ENCODE measurements around the gene TBXAS1. TPM values are rescaled to one million over a fixed set of nuclear protein-coding genes. Genes with fewer than 3 reads are reported as not detected.
"Not testable (repeated sequence)": the region's sequence is repeated elsewhere in the genome, so short reads cannot be mapped to it uniquely, and the experiment has no call there.

The TBXAS1 gene
- total and polyA plus RNA-seq, 11 donors, result 2.0 to 32.0 (median 4.7) TPM

DNA sequence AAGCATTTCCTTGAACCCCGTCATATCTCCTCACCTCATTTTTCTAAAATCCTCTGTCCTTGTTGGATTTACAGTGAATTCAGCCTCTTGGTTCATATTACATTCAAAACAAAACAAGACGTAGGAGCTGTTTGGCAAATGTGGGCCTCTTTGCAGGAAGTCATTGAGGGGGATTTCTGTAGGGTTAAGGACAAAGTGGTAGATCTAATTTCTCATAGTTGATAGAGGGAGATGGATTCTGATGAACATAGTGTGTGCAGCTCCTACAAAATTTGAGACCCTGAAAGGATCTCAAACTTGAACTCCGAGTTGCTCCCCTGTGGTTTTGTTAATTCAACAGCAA lies 682 bp downstream of the TBXAS1 start:
- TF ChIP-seq, protein P1, sequence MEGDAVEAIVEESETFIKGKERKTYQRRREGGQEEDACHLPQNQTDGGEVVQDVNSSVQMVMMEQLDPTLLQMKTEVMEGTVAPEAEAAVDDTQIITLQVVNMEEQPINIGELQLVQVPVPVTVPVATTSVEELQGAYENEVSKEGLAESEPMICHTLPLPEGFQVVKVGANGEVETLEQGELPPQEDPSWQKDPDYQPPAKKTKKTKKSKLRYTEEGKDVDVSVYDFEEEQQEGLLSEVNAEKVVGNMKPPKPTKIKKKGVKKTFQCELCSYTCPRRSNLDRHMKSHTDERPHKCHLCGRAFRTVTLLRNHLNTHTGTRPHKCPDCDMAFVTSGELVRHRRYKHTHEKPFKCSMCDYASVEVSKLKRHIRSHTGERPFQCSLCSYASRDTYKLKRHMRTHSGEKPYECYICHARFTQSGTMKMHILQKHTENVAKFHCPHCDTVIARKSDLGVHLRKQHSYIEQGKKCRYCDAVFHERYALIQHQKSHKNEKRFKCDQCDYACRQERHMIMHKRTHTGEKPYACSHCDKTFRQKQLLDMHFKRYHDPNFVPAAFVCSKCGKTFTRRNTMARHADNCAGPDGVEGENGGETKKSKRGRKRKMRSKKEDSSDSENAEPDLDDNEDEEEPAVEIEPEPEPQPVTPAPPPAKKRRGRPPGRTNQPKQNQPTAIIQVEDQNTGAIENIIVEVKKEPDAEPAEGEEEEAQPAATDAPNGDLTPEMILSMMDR (IDR thresholded peaks at IDR 0.05), result no peak
- TF ChIP-seq POLR2A (IDR thresholded peaks at IDR 0.05), result no peak
- Histone ChIP-seq H3K27me3 (peaks cover 0 to 5% (median 0%) of the 10 kb centered on the region in 9 donors), H3K4me1 (peaks cover 0 to 17% (median 0%) of the 10 kb centered on the region in 12 donors), H3K9me3 (peaks cover 0 to 11% (median 0%) of the 10 kb centered on the region in 12 donors), H3K4me3 (peak overlapping the region in 8 of 12 donors; percentile 7 to 64 (median 30)), H3K36me3 (no peaks in the 10 kb centered on the region), H3K27ac (peak overlapping the region in 3 of 12 donors; percentile 9 to 90 (median 24))
- 66 to 76% (median 70%) methylated on average over 3 of the region's 3 CpGs for WGBS, 4 donors
- DNase-seq, result no peak
- no peak for ATAC-seq
- intact Hi-C loops (cut with DNase I), result no loop called here

GRCh38 chr7:139830292-139830691 lies 1.2 kb downstream of the TBXAS1 start:
- intact Hi-C loops (cut with DNase I), result no loop called here
- ATAC-seq, result no peak
- no peak for DNase-seq
- Histone ChIP-seq H3K4me1 (peaks cover 0 to 17% (median 0%) of the 10 kb centered on the region in 12 donors), H3K27ac (peak overlapping the region in 1 of 12 donors; percentile 90), H3K36me3 (no peaks in the 10 kb centered on the region), H3K4me3 (peak overlapping the region in 7 of 12 donors; percentile 19 to 64 (median 32)), H3K9me3 (peaks cover 0 to 12% (median 0%) of the 10 kb centered on the region in 12 donors), H3K27me3 (peaks cover 0 to 5% (median 0%) of the 10 kb centered on the region in 9 donors)
- WGBS, 4 donors, result 81 to 88% (median 84%) methylated on average over 4 of the region's 4 CpGs
- TF ChIP-seq POLR2A (IDR thresholded peaks at IDR 0.05), result no peak
- TF ChIP-seq, protein P1 (IDR thresholded peaks at IDR 0.05), result no peak

- Histone ChIP-seq H3K4me3 (peak overlapping the region in 7 of 12 donors; percentile 9 to 64 (median 32)), H3K27me3 (peaks cover 0 to 5% (median 0%) of the 10 kb centered on the region in 9 donors), H3K27ac (peak overlapping the region in 1 of 12 donors; percentile 90), H3K36me3 (no peaks in the 10 kb centered on the region), H3K9me3 (peaks cover 0 to 16% (median 0%) of the 10 kb centered on the region in 12 donors), H3K4me1 (peaks cover 0 to 17% (median 0%) of the 10 kb centered on the region in 12 donors)
- no peak for ATAC-seq
- no peak for TF ChIP-seq POLR2A (IDR thresholded peaks at IDR 0.05)
- 82 to 94% (median 93%) methylated on average over 3 of the region's 3 CpGs for WGBS, 4 donors
- no peak for DNase-seq
- intact Hi-C loops (cut with DNase I), result no loop called here
Observed at GRCh38 chr7:139830782-139831501, 1.9 kb downstream of the TBXAS1 start.

DNA sequence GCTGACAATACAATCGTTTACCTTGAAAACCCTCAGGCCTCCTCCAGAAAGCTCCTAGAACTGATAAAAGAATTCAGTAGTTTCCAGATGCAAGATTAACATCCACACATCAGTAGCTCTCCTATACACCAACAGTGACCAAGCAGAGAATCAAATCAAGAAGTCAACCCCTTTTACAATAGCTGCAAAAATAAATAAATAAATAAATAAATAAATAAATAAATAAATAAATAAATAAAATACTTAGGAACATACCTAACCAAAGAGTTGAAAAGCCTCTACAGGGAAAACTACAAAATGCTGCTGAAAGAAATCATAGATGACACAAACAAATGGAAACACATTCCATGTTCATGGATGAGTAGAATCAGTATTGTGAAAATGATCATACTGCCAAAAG lies 6.8 kb downstream of the TBXAS1 start:
- H3K27ac ChIP-seq; H3K36me3 ChIP-seq; ATAC-seq; intact Hi-C loops (cut with DNase I); H3K27me3 ChIP-seq; H3K4me3 ChIP-seq; DNase-seq: not testable (repeated sequence)
- 70 to 80% (median 76%) methylated on average over 1 of the region's 1 CpG for WGBS, 4 donors
- Histone ChIP-seq H3K4me1 (peaks cover 0 to 13% (median 0%) of the 10 kb centered on the region in 12 donors), H3K9me3 (peaks cover 0 to 32% (median 0%) of the 10 kb centered on the region in 12 donors)

- DNase-seq; intact Hi-C loops (cut with DNase I): not testable (repeated sequence)
- 76 to 94% (median 90%) methylated on average over 4 of the region's 4 CpGs for WGBS, 4 donors
Observed at GRCh38 chr7:139837291-139837690, 8.2 kb downstream of the TBXAS1 start.

More at GRCh38 chr7:139837291-139837690, 8.2 kb downstream of the TBXAS1 start:
- H3K9me3 ChIP-seq, result peaks cover 0 to 32% (median 0%) of the 10 kb centered on the region in 12 donors
- H3K4me1 ChIP-seq, result peaks cover 0 to 11% (median 0%) of the 10 kb centered on the region in 12 donors
- H3K27ac ChIP-seq, H3K36me3 ChIP-seq, H3K27me3 ChIP-seq, ATAC-seq, H3K4me3 ChIP-seq: not testable (repeated sequence)

All from heart left ventricle (tissue), 16 donors.